Stimulated activated CD8-positive, alpha-beta memory T cell treated with anti-CD3 and anti-CD28 coated beads, Interleukin-4, amount 100 ng/mL, for 4 hours (primary cell): ENCODE results near the gene TSR1.

Experiments used
- DNase-seq, 2 donors: peaks; one replicate each; pipeline ENCODE4 v3.0.0-alpha.2; 2020; ENCODE audit warnings: low read depth in 2 of 2, low spot score in 1 of 2

TSR1 gene

DNA sequence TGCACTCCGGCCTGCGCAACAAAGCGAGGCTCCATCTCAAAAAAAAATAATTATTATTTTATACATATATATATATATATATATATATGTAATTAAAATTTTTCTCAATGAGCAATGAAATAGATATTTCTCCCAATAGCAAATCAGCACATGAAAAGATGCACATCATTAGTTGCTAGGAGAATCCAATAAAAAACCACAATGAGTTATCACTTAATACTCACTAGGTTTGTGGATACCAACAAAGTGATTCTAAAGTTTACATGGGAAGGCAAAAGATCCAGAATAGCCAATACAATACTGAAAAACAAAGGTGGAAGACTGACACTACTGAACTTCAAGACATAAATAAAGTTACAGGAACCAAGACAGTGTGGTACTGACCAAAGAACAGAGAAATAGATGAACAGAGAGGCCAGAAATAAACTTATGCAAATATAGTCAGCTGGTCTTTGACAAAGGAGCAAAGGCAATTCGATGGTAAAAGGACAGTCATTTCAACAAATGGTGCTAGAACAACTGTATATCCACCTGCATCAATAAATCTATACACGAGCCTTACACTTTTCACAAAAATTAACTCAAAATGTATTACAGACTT, 46.3 kb downstream of the TSR1 start:
- no peak for DNase-seq

DNA sequence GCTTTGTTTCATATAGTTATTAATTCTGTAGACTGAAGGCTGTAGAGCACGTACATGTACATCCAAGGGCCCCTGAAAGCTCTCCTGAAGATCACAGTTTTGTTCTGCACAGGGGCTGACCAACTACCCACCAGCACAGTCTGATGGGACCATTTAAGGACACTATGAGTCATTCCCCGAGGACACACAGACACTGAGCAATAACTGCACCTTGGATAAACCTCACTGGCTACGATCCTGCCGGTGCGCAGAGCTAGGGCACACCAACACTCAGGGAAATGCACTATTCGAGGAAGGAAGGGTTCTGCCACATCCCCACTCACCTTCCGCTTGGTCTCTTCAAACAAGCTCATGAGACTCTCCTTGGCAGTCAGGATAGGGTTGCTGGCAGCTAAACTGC, 53.0 kb downstream of the TSR1 start:
- no peak for DNase-seq

DNA sequence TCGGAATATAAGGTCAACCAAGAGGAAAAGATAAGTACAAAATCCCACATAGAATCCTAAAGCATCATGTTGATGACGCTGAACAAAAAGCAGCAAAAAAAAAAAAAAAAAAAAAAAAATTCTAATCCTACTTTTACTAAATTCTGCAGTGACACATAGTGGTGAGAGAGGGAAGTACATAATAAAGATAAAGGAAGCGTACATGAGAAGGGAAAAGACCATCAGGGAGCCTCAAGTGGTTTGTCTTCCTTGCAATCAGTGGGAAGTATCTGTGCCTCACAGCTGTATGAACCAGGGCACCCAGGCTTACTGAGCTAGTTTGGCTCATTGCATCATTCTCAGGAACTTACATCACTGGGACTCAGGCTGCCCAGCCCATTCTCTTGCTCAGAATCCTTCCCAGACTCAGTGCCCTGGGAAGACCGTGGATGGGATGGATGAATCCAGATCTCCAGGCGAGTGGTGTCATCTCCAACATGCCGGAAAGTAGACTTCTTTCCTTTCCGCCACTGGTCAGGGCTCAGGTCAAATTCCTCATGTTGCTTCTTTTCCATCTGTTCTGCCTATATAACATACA, 53.9 kb downstream of the TSR1 start:
- no peak for DNase-seq

DNA sequence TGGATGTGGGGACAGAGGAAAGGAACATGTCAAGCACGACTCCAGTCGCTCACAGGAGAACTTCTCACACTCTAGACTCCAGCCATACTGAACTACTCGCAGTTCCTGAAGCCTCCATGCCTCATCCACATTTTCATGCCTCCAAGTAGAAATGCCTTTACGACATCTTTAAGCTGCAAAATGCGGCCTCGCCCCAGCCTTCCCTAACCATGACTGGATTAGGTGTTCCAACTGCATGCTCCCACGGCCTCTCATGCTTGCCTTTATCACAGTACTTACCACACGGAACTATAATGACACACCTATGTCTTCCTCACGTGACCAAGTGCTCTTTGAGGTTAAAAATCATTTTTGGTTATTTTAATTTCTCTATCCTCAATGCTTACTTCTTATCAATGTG, 56.5 kb downstream of the TSR1 start:
- no peak for DNase-seq

DNA sequence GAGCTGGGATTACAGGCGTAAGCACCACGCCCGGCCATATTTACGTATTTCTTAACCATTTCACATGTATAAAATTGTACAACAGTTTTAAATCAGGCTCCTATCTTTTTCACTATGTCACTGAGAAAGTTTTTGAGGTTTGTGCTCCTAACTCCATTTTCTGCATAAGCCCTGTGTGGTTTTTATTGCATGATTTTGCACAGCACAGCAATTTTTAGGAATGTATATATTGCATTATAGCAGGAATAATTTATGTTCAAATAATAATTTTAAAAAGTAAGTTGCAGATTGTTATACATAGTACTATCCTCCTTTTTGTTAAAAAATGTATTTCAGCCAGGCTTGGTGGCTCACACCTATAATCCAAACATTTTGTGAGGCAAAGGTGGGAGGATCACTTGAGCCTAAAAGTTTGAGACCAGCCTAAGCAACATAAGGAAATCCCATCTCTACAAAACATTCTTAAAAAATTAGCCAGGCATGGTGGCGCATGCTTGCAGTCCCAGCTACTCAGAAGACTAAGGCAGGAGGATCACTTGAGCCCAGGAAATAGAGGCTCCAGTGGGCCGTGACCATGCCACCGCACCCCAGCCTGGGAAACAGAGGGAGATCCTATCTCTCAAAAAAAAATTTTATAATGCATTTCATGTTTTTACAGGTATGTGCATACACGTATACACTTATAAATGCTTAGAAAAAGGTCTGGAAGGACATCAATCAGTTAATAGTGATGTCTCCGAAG, 58.7 kb downstream of the TSR1 start:
- no peak for DNase-seq

DNA sequence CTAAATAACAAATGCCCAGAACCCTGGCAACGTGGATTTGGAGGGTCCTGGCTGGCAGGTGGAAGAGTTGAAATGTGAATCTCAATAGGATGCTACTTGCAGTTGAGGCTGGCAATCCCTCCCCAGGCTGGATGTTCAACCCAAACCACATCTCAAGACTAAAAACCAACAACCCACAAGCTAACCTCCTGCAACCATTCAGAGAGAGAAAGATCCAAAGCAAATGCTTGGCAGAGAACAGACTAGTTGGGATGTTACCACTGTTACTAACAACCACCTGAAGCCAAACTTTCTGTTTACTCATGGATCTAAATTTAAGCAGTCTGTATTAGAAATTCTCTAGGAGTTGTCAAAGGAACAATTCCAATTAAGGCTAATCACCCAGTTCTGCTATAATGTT, 60.5 kb downstream of the TSR1 start:
- DNase-seq, result no peak

DNA sequence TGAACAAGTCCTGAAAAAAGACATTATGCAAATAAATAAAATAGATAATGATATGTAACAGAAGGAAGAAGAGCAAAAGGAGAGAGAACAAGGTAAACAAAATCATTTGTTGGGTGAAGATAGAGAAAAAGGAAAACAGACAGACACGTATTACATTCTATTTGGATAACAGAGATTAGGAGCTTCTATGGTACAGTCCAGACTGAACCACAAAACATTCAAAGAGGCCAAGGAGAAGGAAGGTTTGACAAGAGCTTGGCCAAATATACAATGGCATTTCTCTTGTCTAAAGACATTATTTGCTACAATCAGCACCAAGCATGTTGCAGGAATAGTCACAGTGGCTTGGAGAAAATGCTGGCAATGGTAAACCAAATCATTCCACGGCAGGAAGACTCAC, 61.8 kb downstream of the TSR1 start:
- DNase-seq, result no peak
